H9 (cell line): ENCODE measurements around the gene GNAT3. TPM values are rescaled to one million over a fixed set of nuclear protein-coding genes. Genes with fewer than 3 reads are reported as not detected.

Experiments used
- DNase-seq: peaks from one replicate; pipeline ENCODE4 v3.0.0-alpha.2; 2017
- H2AFZ ChIP-seq: one replicate; pipeline ENCODE4 v1.6.1; 2013; ENCODE audit warnings: mild to moderate bottlenecking, low read length, control low read depth, moderate library complexity
- H2AK5ac ChIP-seq: 2 replicates; pipeline ENCODE4 v1.6.1; 2013; ENCODE audit warnings: low read length, control low read depth, mixed read lengths; ENCODE audit not compliant: insufficient read length
- H2BK120ac ChIP-seq: one replicate; pipeline ENCODE4 v1.6.1; 2013; ENCODE audit warnings: low read depth, mild to moderate bottlenecking, low read length, control low read depth, inconsistent platforms; ENCODE audit not compliant: poor library complexity, severe bottlenecking
- H2BK12ac ChIP-seq: 2 replicates; pipeline ENCODE4 v1.6.1; 2013; ENCODE audit warnings: low read length, control low read depth, mixed read lengths, low read depth; ENCODE audit not compliant: insufficient read length
- H2BK15ac ChIP-seq: 2 replicates; pipeline ENCODE4 v1.6.1; 2013; ENCODE audit warnings: low read depth, low read length, control low read depth
- H2BK20ac ChIP-seq: one replicate; pipeline ENCODE4 v1.6.1; 2013; ENCODE audit warnings: low read depth, mild to moderate bottlenecking, low read length, control low read depth, inconsistent platforms; ENCODE audit not compliant: poor library complexity, severe bottlenecking
- H2BK5ac ChIP-seq: 2 replicates; pipeline ENCODE4 v1.6.1; 2013; ENCODE audit warnings: low read length, control low read depth, mixed read lengths; ENCODE audit not compliant: insufficient read length
- H3K14ac ChIP-seq: 2 replicates; pipeline ENCODE4 v1.6.1; 2013; ENCODE audit warnings: low read length, control low read depth; ENCODE audit not compliant: insufficient read depth
- H3K18ac ChIP-seq: 2 replicates; pipeline ENCODE4 v1.6.1; 2013; ENCODE audit warnings: low read depth, mild to moderate bottlenecking, mixed read lengths, low read length, control low read depth; ENCODE audit not compliant: insufficient read length
- H3K23ac ChIP-seq: 2 replicates; pipeline ENCODE4 v1.6.1; 2013; ENCODE audit warnings: low read length, control low read depth, mixed read lengths, low read depth; ENCODE audit not compliant: insufficient read length
- H3K23me2 ChIP-seq: 2 replicates; pipeline ENCODE4 v1.6.1; 2013; ENCODE audit warnings: low read depth, mild to moderate bottlenecking, mixed read lengths, low read length, control low read depth; ENCODE audit not compliant: insufficient read length, poor library complexity, severe bottlenecking
- H3K27ac ChIP-seq: 2 replicates; pipeline ENCODE4 v1.5.1; 2013; ENCODE audit warnings: low read length, control low read depth, mixed read lengths, low read depth; ENCODE audit not compliant: insufficient read length
- H3K27me3 ChIP-seq: 2 replicates; pipeline ENCODE4 v1.6.1; 2013; ENCODE audit warnings: low read length, control low read depth, inconsistent platforms; ENCODE audit not compliant: insufficient read depth
- H3K4ac ChIP-seq: 2 replicates; pipeline ENCODE4 v1.6.1; 2013; ENCODE audit warnings: low read depth, mild to moderate bottlenecking, control low read depth, inconsistent platforms, low read length, moderate library complexity
- H3K4me1 ChIP-seq: 2 replicates; pipeline ENCODE4 v1.6.1; 2013; ENCODE audit warnings: low read length, control low read depth, inconsistent platforms; ENCODE audit not compliant: insufficient read depth
- H3K4me2 ChIP-seq: 2 replicates; pipeline ENCODE4 v1.6.1; 2013; ENCODE audit warnings: low read length, control low read depth, mixed read lengths; ENCODE audit not compliant: insufficient read length, insufficient read depth
- H3K56ac ChIP-seq: 2 replicates; pipeline ENCODE4 v1.6.1; 2013; ENCODE audit warnings: low read depth, mild to moderate bottlenecking, mixed read lengths, low read length, control low read depth; ENCODE audit not compliant: insufficient read length
- H3K79me1 ChIP-seq: 2 replicates; pipeline ENCODE4 v1.6.1; 2013; ENCODE audit warnings: low read depth, mild to moderate bottlenecking, moderate library complexity, low read length, control low read depth, inconsistent platforms; ENCODE audit not compliant: insufficient read depth, poor library complexity, severe bottlenecking
- H3K79me2 ChIP-seq: 2 replicates; pipeline ENCODE4 v1.6.1; 2013; ENCODE audit warnings: low read length, control low read depth, inconsistent platforms; ENCODE audit not compliant: insufficient read depth
- H3K9ac ChIP-seq: 2 replicates; pipeline ENCODE4 v1.6.1; 2013; ENCODE audit warnings: low read length, control low read depth, mixed read lengths; ENCODE audit not compliant: insufficient read length; ENCODE audit errors: extremely low read depth
- H3K9me3 ChIP-seq: one replicate; pipeline ENCODE4 v1.6.1; 2013; ENCODE audit warnings: low read depth, low read length, inconsistent platforms; ENCODE audit not compliant: control insufficient read depth
- H3T11ph ChIP-seq: one replicate; pipeline ENCODE4 v1.6.1; 2013; ENCODE audit warnings: mild to moderate bottlenecking, low read length, control low read depth, inconsistent platforms
- H4K20me1 ChIP-seq: one replicate; pipeline ENCODE4 v1.6.1; 2013; ENCODE audit not compliant: control insufficient read depth, insufficient read length, insufficient read depth
- H4K5ac ChIP-seq: 2 replicates; pipeline ENCODE4 v1.6.1; 2013; ENCODE audit warnings: low read depth, mild to moderate bottlenecking, mixed read lengths, low read length, control low read depth; ENCODE audit not compliant: insufficient read length
- H4K8ac ChIP-seq: replicated peaks from 2 replicates; pipeline ENCODE4 v1.6.1; 2013; ENCODE audit warnings: low read length, control low read depth, mixed read lengths, low read depth; ENCODE audit not compliant: insufficient read length
- H4K91ac ChIP-seq: 2 replicates; pipeline ENCODE4 v1.6.1; 2013; ENCODE audit warnings: low read depth, mild to moderate bottlenecking, moderate library complexity, mixed read lengths, low read length, control low read depth; ENCODE audit not compliant: insufficient read length
- H3K27ac Mint-ChIP-seq, 3 experiments: 2 replicates in 2 of 3; 3 replicates in 1 of 3; pipeline ENCODE4 v1.8.0; 2020 to 2021; ENCODE audit warnings: mixed read lengths in 3 of 3, mild to moderate bottlenecking in 1 of 3, moderate library complexity in 1 of 3
- H3K27me3 Mint-ChIP-seq: 2 replicates; pipeline ENCODE4 v1.8.0; 2021; ENCODE audit warnings: low read depth, mild to moderate bottlenecking, moderate library complexity, mixed read lengths
- H3K36me3 Mint-ChIP-seq, 3 experiments: 2 replicates in 2 of 3; 3 replicates in 1 of 3; pipeline ENCODE4 v1.8.0; 2020 to 2021; ENCODE audit warnings: low read depth in 3 of 3, mixed read lengths in 3 of 3; ENCODE audit not compliant: insufficient read depth in 1 of 3
- H3K4me1 Mint-ChIP-seq, 2 experiments: 2 replicates each; pipeline ENCODE4 v1.8.0; 2020; ENCODE audit warnings: mixed read lengths in 2 of 2
- H3K4me3 Mint-ChIP-seq, 2 experiments: 2 replicates in 1 of 2; 3 replicates in 1 of 2; pipeline ENCODE4 v1.8.0; 2020 to 2021; ENCODE audit warnings: mild to moderate bottlenecking in 2 of 2, mixed read lengths in 2 of 2, moderate library complexity in 1 of 2
- H3K9me3 Mint-ChIP-seq, 2 experiments: 2 replicates in 1 of 2; 3 replicates in 1 of 2; pipeline ENCODE4 v1.8.0; 2020; ENCODE audit warnings: mild to moderate bottlenecking in 2 of 2, mixed read lengths in 2 of 2, moderate library complexity in 1 of 2
- CTCF ChIP-seq: fragments of 200-600 bp; sonication (generic); conservative IDR thresholded peaks from 3 replicates; pipeline ENCODE4 v1.8.0; 2021; ENCODE audit warnings: antibody characterized with exemption, mild to moderate bottlenecking
- WGBS: extraction: QIAGEN DNeasy Blood & Tissue Kit; methylation state at CpG from one replicate; pipeline ENCODE4 v1.1.7; 2013; ENCODE audit warnings: missing lambda C conversion rate, low lambda C conversion rate, mixed read lengths; ENCODE audit not compliant: insufficient read length; ENCODE audit errors: extremely low coverage; 5-methylcytosine and 5-hydroxymethylcytosine counted together
- total RNA-seq: library from RNA; stranded (reverse); gene quantifications from 2 replicates; pipeline ENCODE4 v1.2.1, GENCODE V29; 2021

Gene GNAT3
- total RNA-seq, 1 experiment from 2014 or later, result not detected

- Histone ChIP-seq H2BK20ac (no peak overlapping the region), H3K9me3 (no peaks in the 10 kb centered on the region), H2BK15ac (no peak overlapping the region), H2BK120ac (no peak overlapping the region), H3K9ac (no peak overlapping the region), H3K4ac (no peak overlapping the region), H4K8ac (no peak overlapping the region), H3K56ac (no peak overlapping the region), H2AFZ (no peak overlapping the region), H4K20me1 (no peaks in the 10 kb centered on the region), H3K23ac (no peak overlapping the region), H4K91ac (no peak overlapping the region), H3T11ph (no peak overlapping the region), H3K27me3 (no peaks in the 10 kb centered on the region), H3K23me2 (no peaks in the 10 kb centered on the region), H3K4me1 (no peaks in the 10 kb centered on the region), H2BK5ac (no peak overlapping the region), H3K14ac (no peak overlapping the region), H3K79me1 (no peaks in the 10 kb centered on the region), H3K79me2 (no peaks in the 10 kb centered on the region), H3K18ac (no peak overlapping the region), H3K4me2 (no peak overlapping the region), H4K5ac (no peak overlapping the region), H3K27ac (no peak overlapping the region), H2BK12ac (no peak overlapping the region), H2AK5ac (no peak overlapping the region)
- DNase-seq, result no peak
- no CpG with 5 or more reads among the region's 2 CpGs for WGBS
- Mint-ChIP-seq H3K9me3 (peaks cover 2 to 4% of the 10 kb centered on the region in 2 experiments; a peak in 2 of 5 replicates), H3K27me3 (no peaks in the 10 kb centered on the region), H3K4me3 (no peak overlapping the region), H3K4me1 (peaks cover 0 to 4% of the 10 kb centered on the region in 2 experiments; a peak in 2 of 4 replicates), H3K36me3 (no peaks in the 10 kb centered on the region), H3K27ac (no peak overlapping the region)
- no peak for TF ChIP-seq CTCF
Observed at GRCh38 chr7:80440883-80441282, 71.0 kb downstream of the GNAT3 start.
